ENCODE results near the gene FBXW2.

DNA sequence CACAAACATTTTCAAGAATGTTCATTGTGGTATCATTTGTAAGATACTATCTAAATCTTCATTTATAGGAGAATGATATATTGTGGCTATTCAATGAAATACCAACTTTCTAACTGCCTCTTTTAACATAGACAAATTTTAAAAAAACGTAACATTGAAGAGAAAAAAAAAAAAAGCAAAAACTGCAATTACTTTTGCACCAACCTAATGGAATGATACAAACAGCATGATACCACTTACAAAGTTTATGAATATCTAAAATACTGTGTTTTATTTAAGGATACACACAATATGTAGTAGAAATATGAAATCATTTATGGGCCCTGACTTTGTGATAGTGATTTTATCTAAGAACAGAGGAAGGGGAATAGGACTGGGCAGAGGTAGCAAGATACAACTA, 25.4 kb upstream of the FBXW2 start:
- TF ChIP-seq TAF1 (IDR thresholded peaks at IDR 0.05; ENCODE audit: borderline replicate concordance, insufficient read depth, low read length) = no peak
- TF ChIP-seq REST (IDR thresholded peaks at IDR 0.05; ENCODE audit: insufficient read depth in 1 of 2, low read depth in 2 of 2, low read length in 2 of 2) = no peak
- no peak for TF ChIP-seq POLR2AphosphoS5 (IDR thresholded peaks at IDR 0.05; ENCODE audit: low read depth, low read length)
- no peak for TF ChIP-seq SIN3A (IDR thresholded peaks at IDR 0.05; ENCODE audit: borderline replicate concordance, insufficient read depth, low read length)

Measured in PFSK-1 (cell line).